IgD-negative memory B cell (primary cell): ENCODE measurements around the gene UBE2O. TPM values are rescaled to one million over a fixed set of nuclear protein-coding genes. Genes with fewer than 3 reads are reported as not detected.
A peak's percentile ranks its signal among the peaks of the same experiment; 100 is the strongest.

Experiments used
- H3K27ac Mint-ChIP-seq, 3 donors: one replicate each; pipeline ENCODE4 v1.8.0; 2020 to 2022; ENCODE audit warnings: mild to moderate bottlenecking in 3 of 3, mixed read lengths in 3 of 3, moderate library complexity in 1 of 3
- H3K27me3 Mint-ChIP-seq: one replicate; pipeline ENCODE4 v1.8.0; 2021; ENCODE audit warnings: mixed read lengths
- H3K36me3 Mint-ChIP-seq: one replicate; pipeline ENCODE4 v1.8.0; 2020; ENCODE audit warnings: mild to moderate bottlenecking, mixed read lengths
- H3K4me1 Mint-ChIP-seq, 3 donors: one replicate each; pipeline ENCODE4 v1.8.0; 2020 to 2022; ENCODE audit warnings: mixed read lengths in 3 of 3, mild to moderate bottlenecking in 1 of 3
- H3K4me3 Mint-ChIP-seq, 4 donors: one replicate each; pipeline ENCODE4 v1.8.0; 2020 to 2022; ENCODE audit warnings: mild to moderate bottlenecking in 4 of 4, mixed read lengths in 4 of 4, moderate library complexity in 3 of 4
- H3K9me3 Mint-ChIP-seq, 3 donors: one replicate each; pipeline ENCODE4 v1.8.0; 2020 to 2021; ENCODE audit warnings: mixed read lengths in 3 of 3, mild to moderate bottlenecking in 1 of 3
- polyA plus RNA-seq: library from polyadenylated mRNA; unstranded; fragments of 300-500 nt; fragmentation: Illumina TruSeq; gene quantifications from one replicate; pipeline ENCODE4 v1.2.3, GENCODE V29; 2021

UBE2O gene
- polyA plus RNA-seq, 1 donor from 2014 or later = 13.8 TPM

- Mint-ChIP-seq H3K27ac (peak overlapping the region; percentile 92 to 97 (median 96)), H3K4me3 (peak overlapping the region; percentile 82 to 99 (median 94)), H3K27me3 (no peaks in the 10 kb centered on the region), H3K4me1 (peaks cover 49 to 71% (median 51%) of the 10 kb centered on the region in 3 donors), H3K36me3 (peaks cover 3% of the 10 kb centered on the region), H3K9me3 (no peaks in the 10 kb centered on the region)
Observed at GRCh38 chr17:76492989-76493501, 40.1 kb upstream of the UBE2O start.

- peaks cover 50 to 69% (median 53%) of the 10 kb centered on the region in 3 donors for H3K4me1 Mint-ChIP-seq
- H3K36me3 Mint-ChIP-seq = peaks cover 1% of the 10 kb centered on the region
- H3K4me3 Mint-ChIP-seq = peak overlapping the region; percentile 82 to 99 (median 94)
- no peaks in the 10 kb centered on the region for H3K9me3 Mint-ChIP-seq
- H3K27me3 Mint-ChIP-seq = no peaks in the 10 kb centered on the region
- H3K27ac Mint-ChIP-seq = peak overlapping the region; percentile 92 to 97 (median 96)
Observed at GRCh38 chr17:76492123-76492988, 39.4 kb upstream of the UBE2O start.

- no peaks in the 10 kb centered on the region for H3K9me3 Mint-ChIP-seq
- H3K4me3 Mint-ChIP-seq = peak overlapping the region; percentile 82 to 99 (median 94)
- H3K36me3 Mint-ChIP-seq = no peaks in the 10 kb centered on the region
- peaks cover 47 to 62% (median 47%) of the 10 kb centered on the region in 3 donors for H3K4me1 Mint-ChIP-seq
- no peaks in the 10 kb centered on the region for H3K27me3 Mint-ChIP-seq
- peak overlapping the region; percentile 92 to 97 (median 95) for H3K27ac Mint-ChIP-seq
Observed at GRCh38 chr17:76491271-76492122, 38.5 kb upstream of the UBE2O start.

- Mint-ChIP-seq H3K4me3 (peak overlapping the region in 3 of 4 donors; percentile 77 to 99 (median 90)), H3K27me3 (no peaks in the 10 kb centered on the region), H3K4me1 (peaks cover 36 to 57% (median 42%) of the 10 kb centered on the region in 3 donors), H3K36me3 (peaks cover 2% of the 10 kb centered on the region), H3K27ac (peak overlapping the region; percentile 31 to 92 (median 66)), H3K9me3 (no peaks in the 10 kb centered on the region)
Observed at GRCh38 chr17:76490112-76490710, 37.3 kb upstream of the UBE2O start.

- Mint-ChIP-seq H3K27ac (peak overlapping the region in 2 of 3 donors; percentile 39 to 53), H3K4me3 (peak overlapping the region in 2 of 4 donors; percentile 21 to 81), H3K4me1 (peaks cover 43 to 60% (median 45%) of the 10 kb centered on the region in 3 donors), H3K27me3 (no peaks in the 10 kb centered on the region), H3K36me3 (peaks cover 4% of the 10 kb centered on the region), H3K9me3 (no peaks in the 10 kb centered on the region)
Observed at GRCh38 chr17:76487451-76488192, 34.7 kb upstream of the UBE2O start.

- Mint-ChIP-seq H3K36me3 (peaks cover 6% of the 10 kb centered on the region), H3K4me3 (peak overlapping the region in 3 of 4 donors; percentile 31 to 73 (median 46)), H3K4me1 (peaks cover 43 to 49% (median 46%) of the 10 kb centered on the region in 3 donors), H3K27me3 (peaks cover 1% of the 10 kb centered on the region), H3K9me3 (no peaks in the 10 kb centered on the region), H3K27ac (peak overlapping the region; percentile 1 to 78 (median 60))
Observed at GRCh38 chr17:76485569-76485968, 32.6 kb upstream of the UBE2O start.

GRCh38 chr17:76484228-76484725 lies 31.3 kb upstream of the UBE2O start:
- H3K9me3 Mint-ChIP-seq = no peaks in the 10 kb centered on the region
- H3K4me1 Mint-ChIP-seq = peaks cover 41 to 47% (median 42%) of the 10 kb centered on the region in 3 donors

GRCh38 chr17:76481071-76481655 lies 28.2 kb upstream of the UBE2O start:
- peaks cover 38 to 40% (median 39%) of the 10 kb centered on the region in 3 donors for H3K4me1 Mint-ChIP-seq
- peaks cover 9% of the 10 kb centered on the region for H3K36me3 Mint-ChIP-seq
- H3K27ac Mint-ChIP-seq = peak overlapping the region; percentile 98 to 100 (median 98)
- H3K4me3 Mint-ChIP-seq = peak overlapping the region; percentile 86 to 98 (median 94)
- H3K9me3 Mint-ChIP-seq = no peaks in the 10 kb centered on the region
- peaks cover 1% of the 10 kb centered on the region for H3K27me3 Mint-ChIP-seq

More at GRCh38 chr17:76484228-76484725, 31.3 kb upstream of the UBE2O start:
- Mint-ChIP-seq H3K27ac (peak overlapping the region; percentile 98 to 100 (median 98)), H3K27me3 (peaks cover 1% of the 10 kb centered on the region), H3K4me3 (peak overlapping the region in 3 of 4 donors; percentile 43 to 86 (median 83)), H3K36me3 (peaks cover 9% of the 10 kb centered on the region)

- Mint-ChIP-seq H3K36me3 (peaks cover 9% of the 10 kb centered on the region), H3K4me3 (peak overlapping the region; percentile 86 to 98 (median 94)), H3K4me1 (peaks cover 36 to 39% (median 38%) of the 10 kb centered on the region in 3 donors), H3K27me3 (peaks cover 1% of the 10 kb centered on the region), H3K9me3 (no peaks in the 10 kb centered on the region), H3K27ac (peak overlapping the region; percentile 98 to 100 (median 98))
Observed at GRCh38 chr17:76480632-76481031, 27.7 kb upstream of the UBE2O start.

GRCh38 chr17:76479515-76480060 lies 26.6 kb upstream of the UBE2O start:
- peak overlapping the region; percentile 72 to 86 (median 82) for H3K4me3 Mint-ChIP-seq
- H3K4me1 Mint-ChIP-seq = peaks cover 31 to 37% (median 35%) of the 10 kb centered on the region in 3 donors
- H3K36me3 Mint-ChIP-seq = peaks cover 8% of the 10 kb centered on the region
- H3K9me3 Mint-ChIP-seq = no peaks in the 10 kb centered on the region
- H3K27me3 Mint-ChIP-seq = peaks cover 1% of the 10 kb centered on the region
- H3K27ac Mint-ChIP-seq = peak overlapping the region; percentile 89 to 98 (median 98)

- Mint-ChIP-seq H3K9me3 (no peaks in the 10 kb centered on the region), H3K36me3 (peaks cover 8% of the 10 kb centered on the region), H3K27me3 (peaks cover 1% of the 10 kb centered on the region), H3K27ac (peak overlapping the region in 2 of 3 donors; percentile 98), H3K4me3 (peak overlapping the region in 3 of 4 donors; percentile 5 to 86 (median 81)), H3K4me1 (peaks cover 27 to 32% (median 31%) of the 10 kb centered on the region in 3 donors)
Observed at GRCh38 chr17:76478730-76479514, 26.0 kb upstream of the UBE2O start.

- Mint-ChIP-seq H3K27ac (peak overlapping the region; percentile 26 to 98 (median 97)), H3K4me1 (peaks cover 21 to 27% (median 27%) of the 10 kb centered on the region in 3 donors), H3K27me3 (peaks cover 1% of the 10 kb centered on the region), H3K36me3 (peaks cover 8% of the 10 kb centered on the region), H3K4me3 (peak overlapping the region in 3 of 4 donors; percentile 32 to 61 (median 40)), H3K9me3 (no peaks in the 10 kb centered on the region)
Observed at GRCh38 chr17:76478097-76478496, 25.1 kb upstream of the UBE2O start.
